ENCODE measurements around the gene DLST. TPM values are rescaled to one million over a fixed set of nuclear protein-coding genes. Genes with fewer than 3 reads are reported as not detected.

Gene DLST
- total RNA-seq, 2 experiments from 2014 or later: 74.4 to 95.7 TPM

- H3K9me2 ChIP-seq (ENCODE audit: insufficient read depth, low read length): no peaks in the 10 kb centered on the region
- H3K27ac ChIP-seq (ENCODE audit: low read depth, low read length, poor library complexity, severe bottlenecking): no peak overlapping the region
- CTCF ChIA-PET (ENCODE audit: unreplicated experiment): no interaction called here
- no peak overlapping the region for H3K4me2 ChIP-seq (ENCODE audit: low read length)
- no peaks in the 10 kb centered on the region for H3K36me3 ChIP-seq (ENCODE audit: insufficient read depth, low read length)
- no peak overlapping the region for H3K4me3 ChIP-seq (ENCODE audit: low read depth, low read length, poor library complexity, severe bottlenecking)
- POLR2A ChIA-PET: interaction anchor here (1.5 kb wide), 1 partner anchor 92 kb away, joined by 3 read pairs; no protein-coding TSS in a partner anchor
- no peak for DNase-seq (ENCODE audit: low spot score)
- TF ChIP-seq CTCF (conservative IDR thresholded peaks at IDR 0.05; ENCODE audit: low read length) (no peak), EZH2phosphoT487 (IDR thresholded peaks at IDR 0.05; ENCODE audit: borderline replicate concordance, low read depth, low read length) (no peak)
- no peak overlapping the region for H2AFZ ChIP-seq (ENCODE audit: low read length)
- H3K79me2 ChIP-seq (ENCODE audit: insufficient read depth, low read depth, low read length): no peaks in the 10 kb centered on the region
- H3K9me3 ChIP-seq (ENCODE audit: low read length): no peaks in the 10 kb centered on the region
- no peaks in the 10 kb centered on the region for H3K4me1 ChIP-seq (ENCODE audit: insufficient read depth, low read length, poor library complexity, severe bottlenecking)
- no TSS peak for BruUV-seq (replicated peaks)
- intact Hi-C loops (cut with micrococcal nuclease; ENCODE audit: unreplicated experiment): no loop called here
- H4K20me1 ChIP-seq (ENCODE audit: insufficient read depth, low read length): no peaks in the 10 kb centered on the region
These were observed 71.2 kb downstream of the DLST start for GRCh38 chr14:74952697-74953484.

Other genes with a start within 250 kb of the DLST start
- 27.4 and 30.5 TPM in 2 replicates for gene AREL1, start 168.8 kb upstream of the DLST start, total RNA-seq (2014; rRNA removed; shearing (Covaris generic))
- gene AREL1, start 168.8 kb upstream of the DLST start, total RNA-seq (2022): 37.8 and 41.5 TPM in 2 replicates
- 16.1 and 23.2 TPM in 2 replicates for gene FCF1, start 168.8 kb upstream of the DLST start, total RNA-seq (2014; rRNA removed; shearing (Covaris generic))
- gene FCF1, start 168.8 kb upstream of the DLST start, total RNA-seq (2022): 62.1 and 62.3 TPM in 2 replicates
- gene YLPM1, start 118.6 kb upstream of the DLST start, total RNA-seq (2014; rRNA removed; shearing (Covaris generic)): 45.2 and 54.3 TPM in 2 replicates
- gene YLPM1, start 118.6 kb upstream of the DLST start, total RNA-seq (2022): 101 and 110 TPM in 2 replicates
- gene PROX2, start 5.8 kb upstream of the DLST start, total RNA-seq (2014; rRNA removed; shearing (Covaris generic)): 0.35 and 0.51 TPM in 2 replicates
- 0.74 and 0.76 TPM in 2 replicates for gene PROX2, start 5.8 kb upstream of the DLST start, total RNA-seq (2022)
- 6.1 and 11.3 TPM in 2 replicates for gene RPS6KL1, start 41.3 kb downstream of the DLST start, total RNA-seq (2014; rRNA removed; shearing (Covaris generic))
- 14.0 and 15.3 TPM in 2 replicates for gene RPS6KL1, start 41.3 kb downstream of the DLST start, total RNA-seq (2022)
- 0.09 and 0.13 TPM in 2 replicates for gene PGF, start 73.7 kb downstream of the DLST start, total RNA-seq (2014; rRNA removed; shearing (Covaris generic))
- 0.19 TPM in 1 of 2 replicates, not detected in the other for gene PGF, start 73.7 kb downstream of the DLST start, total RNA-seq (2022)
- 33.5 and 42.0 TPM in 2 replicates for gene EIF2B2, start 121.0 kb downstream of the DLST start, total RNA-seq (2014; rRNA removed; shearing (Covaris generic))
- gene EIF2B2, start 121.0 kb downstream of the DLST start, total RNA-seq (2022): 49.8 and 53.8 TPM in 2 replicates
- gene MLH3, start 169.6 kb downstream of the DLST start, total RNA-seq (2014; rRNA removed; shearing (Covaris generic)): 5.1 and 6.6 TPM in 2 replicates
- gene MLH3, start 169.6 kb downstream of the DLST start, total RNA-seq (2022): 6.1 and 6.7 TPM in 2 replicates
- gene ACYP1, start 182.1 kb downstream of the DLST start, total RNA-seq (2014; rRNA removed; shearing (Covaris generic)): 97.5 and 121 TPM in 2 replicates
- gene ACYP1, start 182.1 kb downstream of the DLST start, total RNA-seq (2022): 65.0 and 80.9 TPM in 2 replicates
- gene ZC2HC1C, start 187.7 kb downstream of the DLST start, total RNA-seq (2014; rRNA removed; shearing (Covaris generic)): 3.2 and 3.4 TPM in 2 replicates
- gene ZC2HC1C, start 187.7 kb downstream of the DLST start, total RNA-seq (2022): 1.2 and 3.7 TPM in 2 replicates
- gene NEK9, start 245.1 kb downstream of the DLST start, total RNA-seq (2014; rRNA removed; shearing (Covaris generic)): 58.3 and 65.8 TPM in 2 replicates
- gene NEK9, start 245.1 kb downstream of the DLST start, total RNA-seq (2022): 82.6 and 86.4 TPM in 2 replicates

Measured in OCI-LY7 (cell line).